ENCODE measurements around the gene BCKDK.

Gene BCKDK

DNA sequence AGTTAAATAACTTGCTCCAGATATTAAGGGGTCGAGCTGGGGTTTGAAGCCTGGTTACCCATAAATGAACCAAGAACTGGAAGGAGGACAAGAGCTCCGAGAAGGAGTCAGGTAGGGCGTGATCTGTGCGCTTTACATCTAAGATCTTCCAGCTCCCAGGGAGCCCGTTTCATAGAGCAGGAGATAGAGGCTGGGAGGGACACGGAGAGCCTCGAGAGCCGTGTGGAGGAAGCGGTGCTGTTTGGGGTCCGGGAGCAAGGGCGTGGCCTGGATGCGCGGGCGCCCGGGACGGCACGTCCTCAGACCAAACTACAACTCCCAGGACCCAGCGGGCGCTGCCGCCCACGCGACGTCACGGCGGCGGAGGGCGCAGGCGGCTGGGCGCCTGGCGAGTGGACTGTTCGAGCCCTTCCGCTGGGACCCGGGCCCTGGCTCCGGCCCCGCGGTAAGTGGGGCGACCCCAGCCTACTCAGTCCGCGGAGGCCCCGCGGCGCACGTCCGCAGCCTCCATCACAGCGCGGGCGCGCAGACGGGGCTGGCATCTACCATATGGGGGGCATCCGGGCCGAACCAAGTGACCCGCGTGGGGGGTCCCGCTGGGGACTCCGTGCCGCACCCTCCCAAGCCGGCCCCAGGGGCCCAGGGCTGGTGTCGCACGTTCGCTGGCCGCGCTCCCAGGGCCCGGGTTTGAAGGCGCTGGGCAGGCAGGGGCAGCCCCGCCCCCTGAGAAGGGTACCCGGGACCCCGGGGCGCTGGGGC, at the start of gene BCKDK:
TSS of gene BCKDK (plus strand) at position 352 of the 759 bp plus-strand sequence. CDS start 838 bp downstream, outside the sequence.
- DNase-seq, result peak; percentile 15

DNA sequence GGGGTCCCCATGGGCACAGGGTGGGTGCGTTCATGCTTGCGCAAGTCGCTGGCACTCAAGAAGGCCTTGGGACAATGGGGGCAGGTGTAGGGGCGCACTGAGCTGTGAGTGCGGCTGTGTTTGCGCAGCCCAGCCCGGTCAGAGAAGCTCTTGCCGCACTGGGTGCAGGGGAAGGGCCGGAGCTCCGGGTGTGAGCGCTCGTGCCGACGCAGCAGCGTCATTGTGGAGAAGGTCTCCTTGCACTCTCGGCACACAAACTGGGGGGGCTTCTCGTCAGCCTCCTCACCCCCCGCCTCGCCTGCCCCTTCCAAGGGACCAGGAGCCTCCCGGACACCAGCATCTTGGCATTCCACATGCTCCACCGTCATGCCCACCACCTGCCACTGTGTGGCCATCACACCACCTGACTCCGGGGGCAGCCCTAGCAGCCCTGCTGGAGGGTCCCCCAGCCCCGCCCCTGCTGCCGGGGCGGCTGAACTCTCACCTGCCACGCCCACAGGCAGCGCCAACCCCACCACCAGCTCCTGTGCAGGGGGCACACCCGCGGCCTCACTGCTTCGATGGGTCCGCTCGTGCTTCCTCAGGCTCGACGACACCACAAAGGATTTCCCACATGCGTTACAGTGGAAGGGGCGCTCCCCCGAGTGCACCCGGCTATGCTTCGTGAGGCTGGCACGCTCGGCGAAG, 46.9 kb upstream of the BCKDK start:
- no peak for DNase-seq

DNA sequence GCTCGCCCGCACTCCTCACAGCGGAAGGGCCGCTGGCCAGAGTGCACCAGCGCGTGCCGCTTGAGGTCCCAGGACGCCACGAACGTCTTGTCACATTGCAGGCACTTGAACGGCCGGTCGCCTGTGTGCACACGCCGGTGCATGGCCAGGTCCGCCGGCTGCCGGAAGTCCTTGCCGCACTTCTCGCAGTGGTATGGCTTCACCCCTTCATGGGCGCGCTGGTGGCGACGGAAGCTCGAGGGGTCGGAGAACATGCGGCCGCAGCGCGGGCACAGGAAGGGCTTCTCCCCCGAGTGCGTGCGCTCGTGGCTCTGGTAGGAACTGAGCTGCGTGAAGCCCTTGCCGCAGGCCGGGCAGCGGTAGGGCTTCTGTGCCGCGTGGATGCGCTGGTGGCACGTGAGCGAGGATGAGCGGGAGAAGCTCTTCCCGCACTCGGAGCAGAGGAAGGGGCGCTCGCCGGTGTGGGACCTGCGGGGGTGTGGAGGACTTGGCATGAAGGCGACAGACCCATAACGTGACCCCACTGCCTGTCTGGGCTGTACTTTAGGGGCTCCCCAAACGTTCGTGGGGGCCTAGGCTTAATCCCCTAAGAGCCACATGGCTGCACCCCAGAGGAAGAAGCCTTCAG, 46.3 kb upstream of the BCKDK start:
- no peak for DNase-seq

DNA sequence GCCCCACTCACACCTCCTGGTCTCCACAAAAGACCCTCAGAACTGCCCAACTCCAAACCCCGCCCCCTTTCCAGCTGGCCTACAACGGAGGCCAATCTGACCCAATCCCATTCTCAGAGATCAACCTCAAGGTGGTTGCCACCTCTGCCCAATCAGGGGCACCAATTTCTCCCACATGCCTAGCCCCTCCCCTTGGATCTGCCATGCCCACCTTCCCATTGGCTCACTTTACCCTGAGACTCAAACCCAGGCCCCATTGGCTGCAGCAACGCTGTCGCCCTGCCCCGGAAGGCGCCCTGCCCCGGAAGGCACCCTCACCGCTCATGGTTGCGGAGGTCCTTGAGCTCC, 44.7 kb upstream of the BCKDK start:
- no peak for DNase-seq

DNA sequence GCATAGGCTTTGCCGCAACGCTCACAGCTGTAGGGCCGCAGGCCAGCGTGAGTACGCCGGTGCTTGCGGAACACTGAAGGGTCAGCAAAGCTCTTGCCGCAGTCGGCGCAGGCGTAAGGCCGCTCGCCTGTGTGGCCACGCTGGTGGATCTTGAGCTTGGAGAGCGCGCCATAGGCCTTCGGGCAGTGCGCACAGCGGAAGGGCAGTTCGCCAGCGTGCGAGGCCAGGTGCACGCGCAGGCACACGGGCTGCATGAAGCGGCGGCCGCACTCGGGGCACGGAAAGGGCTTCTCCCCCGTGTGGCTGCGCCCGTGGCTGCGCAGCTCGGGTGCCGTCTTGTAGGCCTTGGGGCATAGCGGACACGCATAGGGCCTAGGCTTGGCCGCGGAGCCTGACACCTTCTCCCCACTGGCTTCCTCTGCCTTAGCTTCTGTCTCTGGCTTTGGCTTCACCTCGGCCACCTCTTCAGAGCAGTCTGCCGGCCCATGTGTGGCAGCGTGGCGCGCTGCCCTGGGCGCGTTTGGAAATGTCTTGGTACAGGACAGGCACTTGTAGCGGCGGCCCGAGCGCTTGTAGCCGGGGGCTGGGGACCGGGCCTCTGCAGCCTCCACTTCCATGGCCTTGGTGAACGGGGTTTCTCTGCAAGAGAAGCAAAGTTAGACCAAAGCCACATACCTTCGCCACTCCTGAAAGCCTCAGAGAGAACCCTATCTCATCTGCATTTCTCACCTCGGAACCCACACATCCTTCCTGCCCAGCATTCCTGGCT, 44.2 kb upstream of the BCKDK start:
- no peak for DNase-seq

DNA sequence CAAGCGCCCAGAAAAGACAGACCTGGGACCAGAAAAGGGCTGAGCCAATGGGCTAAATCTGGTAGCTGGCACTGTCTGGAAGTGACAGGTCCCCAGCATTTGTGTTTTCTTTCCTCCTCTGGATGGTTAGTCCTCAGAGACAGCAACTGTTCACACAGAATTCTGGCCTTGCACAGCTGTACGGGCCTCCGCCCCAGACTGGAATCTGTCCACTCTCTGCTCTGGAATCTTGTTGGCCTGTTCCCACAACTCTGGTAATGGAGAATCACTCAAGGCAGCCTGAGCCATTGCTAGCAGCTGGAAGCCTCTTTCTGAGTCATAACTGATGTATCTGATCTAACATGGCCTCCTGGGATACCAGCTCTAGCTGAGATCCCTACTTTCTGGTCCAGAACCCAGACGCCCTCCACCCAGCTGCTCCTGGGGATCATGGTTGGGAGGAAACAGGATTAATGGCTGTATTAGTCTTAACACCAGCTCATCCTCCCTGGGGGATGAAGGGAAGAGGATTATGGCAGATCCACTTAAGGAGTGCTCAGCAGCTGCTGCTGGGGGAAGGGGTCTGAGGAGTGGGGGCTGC, 43.2 kb upstream of the BCKDK start:
- DNase-seq, result no peak

DNA sequence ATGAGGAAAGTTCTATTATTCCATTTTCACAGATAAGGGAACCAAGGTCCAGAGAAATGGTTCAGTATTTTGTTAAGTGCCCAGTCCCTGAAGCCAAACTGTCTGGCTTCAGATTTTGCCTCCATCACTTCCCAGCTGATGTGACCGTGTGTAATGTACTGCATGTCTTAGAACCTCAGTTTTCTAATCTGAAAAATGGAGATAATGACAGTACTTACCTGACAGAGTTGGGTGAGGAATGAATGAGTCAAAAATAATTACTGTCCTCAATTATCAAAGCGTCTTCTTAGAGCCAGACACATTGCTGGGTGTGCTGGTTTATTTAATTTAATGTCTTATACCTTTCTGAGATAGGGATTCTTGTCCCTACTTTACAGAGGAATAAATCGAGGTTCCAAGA, 40.8 kb upstream of the BCKDK start:
- DNase-seq, result no peak

DNA sequence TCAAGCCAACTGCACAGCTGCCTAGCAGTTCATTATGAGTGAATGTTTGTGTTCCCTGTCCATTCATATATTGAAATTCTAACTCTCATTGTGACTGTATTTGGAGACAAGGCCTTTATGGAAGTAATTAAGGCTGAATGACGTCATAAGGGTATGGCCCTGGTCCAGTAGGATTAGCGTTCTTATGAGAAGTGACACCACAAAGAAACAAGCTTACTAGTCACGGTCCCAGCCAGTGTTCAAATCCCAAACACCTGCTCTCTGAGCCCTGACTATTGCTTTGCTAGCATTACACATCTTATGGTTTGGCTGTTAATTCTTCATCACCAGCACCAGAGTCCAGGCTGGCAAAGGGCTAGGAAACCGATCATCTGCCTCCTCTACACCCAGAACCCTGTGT, 36.3 kb upstream of the BCKDK start:
- no peak for DNase-seq

DNA sequence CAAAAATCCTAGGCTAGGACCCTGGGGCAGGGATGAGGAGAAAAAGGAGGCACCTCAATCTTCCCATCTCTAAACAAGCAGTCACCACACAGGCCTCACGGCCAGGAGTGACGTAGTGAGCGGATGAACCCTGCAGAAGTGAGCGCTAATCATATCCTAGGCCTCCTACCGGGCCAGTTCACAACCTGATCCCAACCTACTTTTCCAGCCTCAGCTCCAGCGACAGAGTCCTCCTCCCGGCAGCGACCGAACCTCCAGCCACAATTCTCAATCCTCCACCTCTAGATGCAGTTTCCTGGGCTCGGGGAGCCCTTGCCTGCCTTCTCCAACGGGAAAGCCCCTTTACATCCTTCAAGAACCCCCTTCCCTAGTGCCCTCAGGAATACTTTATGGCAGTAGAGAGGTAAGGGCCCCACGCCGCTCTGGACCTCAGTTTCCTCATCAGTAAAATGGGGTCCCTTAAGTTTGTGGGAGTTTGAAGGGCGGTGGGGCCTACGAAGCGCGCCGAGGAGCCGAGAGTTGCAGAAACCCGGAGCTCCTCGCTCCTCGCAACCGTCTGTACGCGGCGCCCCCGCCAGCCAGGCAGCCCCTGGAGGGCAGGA, 35.5 kb upstream of the BCKDK start:
- DNase-seq, result no peak

DNA sequence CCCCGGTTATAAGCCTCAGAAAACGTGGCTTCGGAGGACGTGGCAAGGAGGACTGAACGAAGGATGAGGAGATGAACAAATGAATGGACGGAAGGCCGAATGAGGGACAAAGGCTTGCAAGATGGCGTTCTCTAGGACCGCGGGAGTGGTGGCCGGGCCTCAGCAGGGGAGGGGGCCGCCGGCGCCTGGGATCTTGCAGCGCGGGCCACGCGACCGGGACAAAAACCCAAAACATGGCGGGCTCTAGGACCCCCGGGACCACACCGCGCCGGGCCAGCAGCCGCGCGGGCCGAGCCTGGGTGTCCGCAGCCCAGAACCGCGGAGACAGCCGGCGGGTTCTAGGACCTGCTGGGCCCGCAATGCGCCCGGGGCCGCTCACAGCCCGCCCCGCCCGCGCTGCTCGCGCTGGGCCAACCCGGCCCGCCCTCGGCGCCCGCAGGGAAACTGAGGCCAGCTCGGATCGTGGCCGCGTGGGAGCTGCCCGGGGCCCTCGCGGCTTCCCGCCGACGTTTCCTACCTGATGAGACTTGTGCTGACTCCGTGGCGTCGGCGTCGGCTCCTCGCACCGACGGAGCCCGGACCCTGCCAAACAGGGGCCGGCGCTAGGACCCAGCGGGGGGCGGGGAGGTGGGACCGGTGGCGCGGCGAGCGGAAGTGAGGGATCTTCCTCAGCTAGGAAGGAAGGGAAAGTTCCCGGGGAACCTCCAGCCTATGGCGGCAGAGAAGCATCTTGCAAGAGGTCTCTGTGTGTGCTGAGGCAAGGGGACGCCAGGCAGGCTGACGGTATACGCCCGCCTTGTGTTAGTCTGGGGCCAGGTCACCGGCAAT, 34.8 kb upstream of the BCKDK start:
- peak; percentile 79 for DNase-seq

DNA sequence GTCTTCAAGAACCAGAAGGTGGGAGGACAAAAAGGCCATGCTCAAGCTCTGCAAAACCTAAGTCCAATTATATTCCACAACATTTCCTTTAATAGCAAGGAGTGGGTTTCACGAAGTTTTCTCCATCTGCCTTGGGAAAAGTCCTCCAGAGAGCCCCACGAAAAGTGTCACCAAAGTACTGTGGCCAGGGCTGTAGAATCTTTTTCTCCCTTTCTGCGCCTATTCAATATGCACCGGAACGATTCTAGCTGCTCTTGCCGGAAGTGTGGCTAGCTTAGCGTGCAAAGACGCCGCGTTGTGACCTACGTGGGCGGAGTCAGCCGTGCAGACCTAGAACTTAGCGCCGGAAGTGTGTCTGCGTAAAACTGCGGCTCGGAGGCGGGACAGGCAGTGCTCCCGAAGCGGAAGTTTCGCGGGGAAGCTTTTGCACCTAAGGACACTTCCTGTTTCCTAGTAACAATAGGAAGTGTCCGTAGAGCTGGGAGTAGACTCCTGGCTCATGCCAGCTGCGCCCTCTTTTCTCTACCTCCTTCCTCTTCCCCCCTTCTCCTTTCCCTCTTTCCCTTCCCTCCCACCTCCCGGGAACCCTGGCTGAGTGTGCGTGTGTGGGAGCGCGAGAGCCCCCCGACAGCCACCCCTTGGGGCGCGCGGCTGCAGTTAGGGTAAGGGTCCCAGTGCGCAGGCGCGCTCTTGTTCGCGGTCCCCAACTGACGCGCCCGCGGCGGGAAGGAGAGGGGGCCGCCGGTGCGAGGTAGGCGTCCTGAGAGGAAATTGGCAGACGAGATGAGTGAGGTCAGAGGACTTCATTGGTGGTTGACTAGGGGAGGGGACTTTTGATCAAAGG, 34.0 kb upstream of the BCKDK start, which contains the start of the genes ZNF646 and ZNF668:
TSS of gene ZNF646 (plus strand) at position 453 of the 844 bp plus-strand sequence. CDS start 1,903 bp downstream, outside the sequence.
TSS of gene ZNF668 (minus strand) at position 271 of the 844 bp plus-strand sequence. CDS start 9,781 bp downstream, outside the sequence.
- DNase-seq, result peak; percentile 92

DNA sequence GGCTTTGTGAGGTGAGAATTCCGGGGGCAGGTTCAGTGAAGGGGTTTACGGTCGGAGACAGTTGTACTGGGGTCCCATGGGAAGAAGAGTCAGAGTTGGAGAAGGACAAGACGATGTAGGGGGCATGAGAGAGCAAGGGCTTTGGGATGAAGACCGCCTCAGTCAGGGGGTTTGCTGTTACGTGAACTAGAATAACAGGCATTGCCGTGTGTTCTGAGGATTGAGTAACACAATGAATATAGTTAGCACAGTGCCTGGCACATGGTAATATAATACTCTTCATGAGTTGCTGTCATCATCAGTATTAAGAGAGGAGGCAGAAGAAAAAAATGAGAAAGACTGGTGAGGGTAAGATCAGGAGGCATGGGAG, 33.4 kb upstream of the BCKDK start:
- DNase-seq, result no peak

DNA sequence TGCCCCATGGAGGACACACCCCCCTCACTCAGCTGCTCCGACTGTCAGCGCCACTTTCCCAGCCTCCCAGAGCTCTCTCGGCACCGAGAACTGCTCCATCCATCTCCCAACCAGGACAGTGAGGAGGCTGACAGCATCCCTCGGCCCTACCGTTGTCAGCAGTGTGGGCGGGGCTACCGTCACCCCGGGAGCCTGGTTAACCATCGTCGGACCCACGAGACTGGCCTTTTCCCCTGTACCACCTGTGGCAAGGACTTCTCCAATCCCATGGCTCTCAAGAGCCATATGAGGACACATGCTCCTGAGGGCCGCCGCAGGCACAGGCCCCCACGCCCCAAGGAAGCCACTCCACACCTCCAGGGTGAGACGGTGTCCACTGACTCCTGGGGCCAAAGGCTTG, 31.9 kb upstream of the BCKDK start:
- no peak for DNase-seq

DNA sequence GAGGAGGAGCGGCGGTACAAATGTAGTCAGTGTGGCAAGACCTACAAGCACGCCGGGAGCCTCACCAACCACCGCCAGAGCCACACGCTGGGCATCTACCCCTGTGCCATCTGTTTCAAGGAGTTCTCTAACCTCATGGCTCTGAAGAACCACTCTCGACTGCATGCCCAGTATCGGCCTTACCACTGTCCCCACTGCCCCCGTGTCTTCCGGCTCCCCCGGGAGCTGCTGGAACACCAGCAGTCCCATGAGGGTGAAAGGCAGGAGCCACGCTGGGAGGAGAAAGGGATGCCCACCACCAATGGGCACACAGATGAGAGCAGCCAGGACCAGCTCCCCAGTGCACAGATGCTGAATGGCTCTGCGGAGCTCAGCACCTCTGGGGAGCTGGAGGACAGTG, 31.2 kb upstream of the BCKDK start:
- no peak for DNase-seq

DNA sequence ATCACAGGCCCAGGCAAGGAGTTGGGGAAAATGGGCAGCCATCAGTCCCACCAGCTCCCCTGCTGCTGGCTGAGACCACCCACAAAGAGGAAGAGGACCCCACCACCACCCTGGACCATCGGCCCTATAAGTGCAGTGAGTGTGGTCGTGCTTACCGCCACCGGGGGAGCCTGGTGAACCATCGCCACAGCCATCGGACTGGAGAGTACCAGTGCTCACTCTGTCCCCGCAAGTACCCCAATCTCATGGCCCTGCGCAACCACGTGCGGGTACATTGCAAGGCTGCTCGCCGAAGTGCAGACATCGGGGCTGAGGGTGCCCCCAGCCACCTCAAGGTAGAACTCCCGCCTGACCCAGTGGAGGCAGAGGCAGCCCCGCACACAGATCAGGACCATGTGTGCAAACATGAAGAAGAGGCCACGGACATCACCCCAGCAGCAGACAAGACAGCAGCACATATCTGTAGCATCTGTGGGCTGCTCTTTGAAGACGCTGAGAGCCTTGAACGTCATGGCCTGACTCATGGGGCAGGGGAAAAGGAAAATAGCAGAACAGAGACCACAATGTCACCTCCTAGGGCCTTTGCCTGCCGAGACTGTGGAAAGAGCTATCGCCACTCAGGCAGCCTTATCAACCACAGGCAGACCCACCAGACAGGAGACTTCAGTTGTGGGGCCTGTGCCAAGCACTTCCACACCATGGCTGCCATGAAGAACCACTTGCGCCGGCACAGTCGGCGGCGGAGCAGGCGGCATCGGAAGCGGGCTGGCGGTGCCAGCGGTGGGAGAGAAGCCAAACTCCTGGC, 30.4 kb upstream of the BCKDK start:
- no peak for DNase-seq

DNA sequence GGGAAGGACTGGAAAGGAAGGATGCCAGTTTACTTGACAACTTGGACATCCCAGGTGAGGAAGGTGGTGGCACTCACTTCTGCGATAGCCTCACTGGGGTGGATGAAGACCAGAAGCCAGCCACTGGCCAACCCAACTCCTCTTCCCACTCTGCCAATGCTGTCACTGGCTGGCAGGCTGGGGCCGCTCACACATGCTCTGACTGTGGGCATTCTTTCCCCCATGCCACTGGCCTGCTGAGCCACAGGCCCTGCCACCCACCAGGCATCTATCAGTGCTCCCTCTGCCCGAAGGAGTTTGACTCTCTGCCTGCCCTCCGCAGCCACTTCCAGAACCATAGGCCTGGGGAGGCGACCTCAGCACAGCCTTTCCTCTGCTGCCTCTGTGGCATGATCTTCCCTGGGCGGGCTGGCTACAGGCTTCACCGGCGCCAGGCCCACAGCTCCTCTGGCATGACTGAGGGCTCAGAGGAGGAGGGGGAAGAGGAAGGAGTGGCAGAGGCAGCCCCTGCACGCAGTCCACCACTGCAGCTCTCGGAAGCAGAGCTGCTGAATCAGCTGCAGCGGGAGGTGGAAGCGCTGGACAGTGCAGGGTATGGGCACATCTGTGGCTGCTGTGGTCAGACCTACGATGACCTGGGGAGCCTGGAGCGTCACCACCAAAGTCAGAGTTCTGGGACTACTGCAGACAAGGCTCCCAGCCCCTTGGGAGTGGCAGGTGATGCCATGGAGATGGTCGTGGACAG, 29.4 kb upstream of the BCKDK start:
- no peak for DNase-seq

DNA sequence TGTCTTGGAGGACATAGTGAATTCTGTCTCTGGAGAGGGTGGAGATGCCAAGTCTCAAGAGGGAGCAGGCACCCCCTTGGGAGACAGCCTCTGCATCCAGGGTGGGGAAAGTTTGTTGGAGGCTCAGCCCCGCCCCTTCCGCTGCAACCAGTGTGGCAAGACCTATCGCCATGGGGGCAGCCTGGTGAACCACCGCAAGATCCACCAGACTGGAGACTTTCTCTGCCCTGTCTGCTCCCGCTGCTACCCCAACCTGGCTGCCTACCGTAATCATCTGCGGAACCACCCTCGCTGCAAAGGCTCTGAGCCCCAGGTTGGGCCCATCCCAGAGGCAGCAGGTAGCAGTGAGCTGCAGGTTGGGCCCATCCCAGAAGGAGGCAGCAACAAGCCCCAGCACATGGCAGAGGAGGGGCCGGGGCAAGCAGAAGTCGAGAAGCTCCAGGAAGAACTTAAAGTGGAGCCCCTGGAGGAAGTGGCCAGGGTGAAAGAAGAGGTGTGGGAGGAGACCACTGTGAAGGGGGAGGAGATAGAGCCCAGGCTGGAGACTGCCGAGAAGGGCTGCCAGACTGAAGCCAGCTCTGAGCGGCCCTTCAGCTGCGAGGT, 28.7 kb upstream of the BCKDK start:
- DNase-seq, result no peak

DNA sequence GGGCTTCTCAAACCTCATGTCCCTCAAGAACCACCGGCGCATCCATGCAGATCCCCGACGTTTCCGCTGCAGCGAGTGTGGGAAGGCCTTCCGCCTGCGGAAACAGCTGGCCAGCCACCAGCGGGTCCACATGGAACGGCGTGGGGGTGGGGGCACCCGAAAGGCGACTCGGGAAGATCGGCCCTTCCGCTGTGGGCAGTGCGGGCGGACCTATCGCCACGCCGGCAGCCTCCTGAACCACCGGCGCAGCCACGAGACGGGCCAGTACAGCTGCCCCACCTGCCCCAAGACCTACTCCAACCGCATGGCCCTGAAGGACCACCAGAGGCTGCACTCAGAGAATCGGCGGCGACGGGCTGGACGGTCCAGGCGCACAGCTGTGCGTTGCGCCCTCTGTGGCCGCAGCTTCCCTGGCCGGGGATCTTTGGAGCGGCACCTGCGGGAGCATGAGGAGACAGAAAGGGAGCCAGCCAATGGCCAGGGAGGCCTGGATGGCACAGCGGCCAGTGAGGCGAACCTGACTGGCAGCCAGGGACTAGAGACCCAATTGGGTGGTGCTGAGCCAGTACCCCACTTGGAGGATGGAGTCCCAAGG, 28.1 kb upstream of the BCKDK start:
- DNase-seq, result no peak
